Breast epithelium (tissue), 3 donors: Measurements from ENCODE around the gene ZNF485.

Source experiments
- CTCF ChIP-seq, 3 donors: fragments of 450-650 bp; IDR thresholded peaks; one replicate each; pipeline ENCODE4 v1.5.1; 2016 to 2017; ENCODE audit warnings: antibody characterized with exemption in 3 of 3, mild to moderate bottlenecking in 3 of 3, moderate library complexity in 3 of 3
- POLR2A ChIP-seq: fragments of 450-650 bp; IDR thresholded peaks from one replicate; pipeline ENCODE4 v1.6.1; 2016; ENCODE audit warnings: antibody characterized with exemption, mild to moderate bottlenecking, moderate library complexity

- TF ChIP-seq POLR2A (no peak), CTCF (IDR thresholded peaks at IDR 0.05) (no peak)
Observed at GRCh38 chr10:43653746-43654145, 47.5 kb downstream of the ZNF485 start.
